Measurements from ENCODE around the gene AHSP.

The AHSP gene

DNA sequence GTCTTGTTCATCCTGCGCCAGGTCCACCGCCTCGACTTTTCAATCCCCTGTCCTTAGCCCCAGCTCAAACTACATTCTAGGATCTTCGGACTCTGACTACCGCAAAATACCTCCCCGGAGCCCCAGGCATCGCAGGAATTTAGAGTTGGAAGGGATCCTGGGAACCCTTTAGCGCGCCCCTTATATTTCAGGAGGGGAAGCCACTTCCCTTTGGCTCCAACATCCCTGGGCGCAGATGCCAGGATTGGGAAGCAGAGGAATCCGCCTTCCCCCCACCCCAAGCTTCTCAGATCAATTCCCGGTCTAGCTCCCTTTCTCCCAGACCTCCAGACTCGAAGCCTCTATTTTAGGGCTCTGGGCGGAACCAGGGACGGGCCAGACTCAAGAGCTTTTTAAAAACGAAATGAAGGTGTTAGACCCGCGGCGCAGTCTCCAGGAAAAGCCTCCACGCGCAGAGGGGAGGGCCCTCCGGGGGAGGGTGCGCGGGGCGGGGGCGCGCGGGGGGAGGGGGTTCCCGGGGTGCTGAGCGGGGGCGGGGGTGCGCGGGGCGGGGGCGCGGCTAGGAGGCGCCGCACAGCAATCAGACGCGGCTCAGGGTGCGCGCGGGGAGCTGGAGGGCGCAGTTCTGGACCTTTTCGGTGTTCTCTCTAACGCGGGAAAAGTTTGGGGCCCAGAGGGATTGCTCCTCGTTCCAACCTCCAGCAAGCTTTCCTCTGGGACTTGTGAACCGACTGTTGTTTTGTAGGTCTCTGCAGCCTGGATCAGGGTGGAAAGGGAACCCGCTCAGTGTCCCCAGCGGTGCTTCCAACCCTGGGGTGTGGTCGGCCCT, 1.6 kb downstream of the AHSP start:
- Histone ChIP-seq H3K27me3 (ENCODE audit: low read depth, low read length) (no peaks in the 10 kb centered on the region), H3K4me1 (ENCODE audit: low read length) (no peaks in the 10 kb centered on the region), H2AFZ (ENCODE audit: low read depth, low read length) (no peak overlapping the region), H4K20me1 (ENCODE audit: insufficient read depth, low read length) (no peaks in the 10 kb centered on the region), H3K9me3 (ENCODE audit: insufficient read depth, low read length) (no peaks in the 10 kb centered on the region), H3K36me3 (replicated peaks; ENCODE audit: low read depth, low read length) (no peaks in the 10 kb centered on the region), H3K79me2 (ENCODE audit: low read length) (no peaks in the 10 kb centered on the region), H3K9ac (ENCODE audit: low read length) (no peak overlapping the region), H3K4me3 (ENCODE audit: low read length) (no peak overlapping the region), H3K4me2 (ENCODE audit: low read length) (no peak overlapping the region), H3K27ac (ENCODE audit: low read length) (no peak overlapping the region)
- TF ChIP-seq, protein P1, sequence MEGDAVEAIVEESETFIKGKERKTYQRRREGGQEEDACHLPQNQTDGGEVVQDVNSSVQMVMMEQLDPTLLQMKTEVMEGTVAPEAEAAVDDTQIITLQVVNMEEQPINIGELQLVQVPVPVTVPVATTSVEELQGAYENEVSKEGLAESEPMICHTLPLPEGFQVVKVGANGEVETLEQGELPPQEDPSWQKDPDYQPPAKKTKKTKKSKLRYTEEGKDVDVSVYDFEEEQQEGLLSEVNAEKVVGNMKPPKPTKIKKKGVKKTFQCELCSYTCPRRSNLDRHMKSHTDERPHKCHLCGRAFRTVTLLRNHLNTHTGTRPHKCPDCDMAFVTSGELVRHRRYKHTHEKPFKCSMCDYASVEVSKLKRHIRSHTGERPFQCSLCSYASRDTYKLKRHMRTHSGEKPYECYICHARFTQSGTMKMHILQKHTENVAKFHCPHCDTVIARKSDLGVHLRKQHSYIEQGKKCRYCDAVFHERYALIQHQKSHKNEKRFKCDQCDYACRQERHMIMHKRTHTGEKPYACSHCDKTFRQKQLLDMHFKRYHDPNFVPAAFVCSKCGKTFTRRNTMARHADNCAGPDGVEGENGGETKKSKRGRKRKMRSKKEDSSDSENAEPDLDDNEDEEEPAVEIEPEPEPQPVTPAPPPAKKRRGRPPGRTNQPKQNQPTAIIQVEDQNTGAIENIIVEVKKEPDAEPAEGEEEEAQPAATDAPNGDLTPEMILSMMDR (IDR thresholded peaks at IDR 0.05; ENCODE audit: low read depth, low read length): no peak
- TF ChIP-seq EZH2phosphoT487 (IDR thresholded peaks at IDR 0.05; ENCODE audit: low read depth): no peak

DNA sequence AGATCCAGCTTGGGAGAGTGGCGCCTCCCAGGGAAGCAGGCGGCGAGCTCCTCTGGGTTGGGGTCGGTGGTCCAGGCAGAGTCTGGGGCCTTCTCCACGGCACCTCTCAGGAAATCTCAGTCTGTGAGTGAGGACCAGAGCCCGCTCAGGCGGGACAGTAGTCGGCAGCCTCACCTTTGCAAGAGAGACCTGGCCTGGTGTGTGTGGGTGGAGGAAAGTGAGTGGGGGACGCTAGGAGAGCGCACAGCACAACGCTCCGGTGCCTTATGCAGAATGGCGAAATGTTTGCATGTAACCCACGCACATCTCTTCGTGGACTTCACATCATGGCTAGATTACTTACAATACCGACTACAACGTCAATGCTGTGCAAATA, 2.2 kb downstream of the AHSP start:
- Histone ChIP-seq H3K4me1 (ENCODE audit: low read length) (no peaks in the 10 kb centered on the region), H3K36me3 (replicated peaks; ENCODE audit: low read depth, low read length) (no peaks in the 10 kb centered on the region), H4K20me1 (ENCODE audit: insufficient read depth, low read length) (no peaks in the 10 kb centered on the region), H3K4me2 (ENCODE audit: low read length) (no peak overlapping the region), H3K27ac (ENCODE audit: low read length) (no peak overlapping the region), H3K4me3 (ENCODE audit: low read length) (no peak overlapping the region), H3K9ac (ENCODE audit: low read length) (no peak overlapping the region), H3K79me2 (ENCODE audit: low read length) (no peaks in the 10 kb centered on the region), H3K27me3 (ENCODE audit: low read depth, low read length) (no peaks in the 10 kb centered on the region), H2AFZ (ENCODE audit: low read depth, low read length) (no peak overlapping the region), H3K9me3 (ENCODE audit: insufficient read depth, low read length) (no peaks in the 10 kb centered on the region)
- TF ChIP-seq, protein P1 (IDR thresholded peaks at IDR 0.05; ENCODE audit: low read depth, low read length): no peak
- TF ChIP-seq EZH2phosphoT487 (IDR thresholded peaks at IDR 0.05; ENCODE audit: low read depth): no peak

DNA sequence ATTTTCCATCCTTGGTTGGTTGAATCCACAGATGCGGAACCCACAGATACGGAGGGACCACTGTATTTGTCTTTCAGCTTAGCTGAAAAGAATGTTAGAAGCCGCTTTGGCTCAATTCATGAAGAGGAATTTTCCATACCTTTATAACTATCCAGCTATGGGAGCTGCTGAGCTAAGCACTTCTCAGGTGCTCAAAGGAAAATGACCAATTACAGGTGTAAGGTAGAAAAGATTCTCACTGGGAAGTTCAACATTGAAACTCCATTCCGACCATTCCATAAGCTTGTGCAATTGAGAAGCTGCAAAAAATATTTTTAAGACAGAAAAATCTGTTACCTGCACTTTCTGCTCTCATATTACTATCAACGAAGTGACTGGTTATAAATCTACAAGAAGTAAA, 2.7 kb downstream of the AHSP start:
- Histone ChIP-seq H3K9me3 (ENCODE audit: insufficient read depth, low read length) (no peaks in the 10 kb centered on the region), H4K20me1 (ENCODE audit: insufficient read depth, low read length) (no peaks in the 10 kb centered on the region), H3K27ac (ENCODE audit: low read length) (no peak overlapping the region), H3K4me3 (ENCODE audit: low read length) (no peak overlapping the region), H3K4me2 (ENCODE audit: low read length) (no peak overlapping the region), H2AFZ (ENCODE audit: low read depth, low read length) (no peak overlapping the region), H3K9ac (ENCODE audit: low read length) (no peak overlapping the region), H3K36me3 (replicated peaks; ENCODE audit: low read depth, low read length) (no peaks in the 10 kb centered on the region), H3K27me3 (ENCODE audit: low read depth, low read length) (no peaks in the 10 kb centered on the region), H3K79me2 (ENCODE audit: low read length) (no peaks in the 10 kb centered on the region), H3K4me1 (ENCODE audit: low read length) (no peaks in the 10 kb centered on the region)
- TF ChIP-seq, protein P1 (IDR thresholded peaks at IDR 0.05; ENCODE audit: low read depth, low read length): no peak
- TF ChIP-seq EZH2phosphoT487 (IDR thresholded peaks at IDR 0.05; ENCODE audit: low read depth): no peak

DNA sequence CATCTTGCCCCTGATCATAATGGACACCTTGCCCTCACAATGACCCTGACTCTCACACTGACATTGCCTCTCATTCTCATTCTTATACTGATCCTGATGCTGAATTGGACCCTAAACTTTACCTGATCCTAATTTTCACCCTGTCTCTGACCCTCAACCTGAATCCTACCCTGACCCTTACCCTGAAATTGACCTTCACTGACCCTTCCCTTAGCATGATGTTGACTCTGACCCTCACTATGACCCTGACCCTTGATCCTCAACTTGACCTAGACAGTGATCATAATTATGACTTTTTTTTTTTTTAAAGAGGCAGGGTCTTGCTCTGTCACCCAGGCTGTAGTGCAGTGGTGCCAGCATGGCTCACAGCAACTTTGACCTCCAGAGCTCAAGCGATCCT, 3.4 kb downstream of the AHSP start:
- H3K4me1 ChIP-seq (ENCODE audit: low read length): no peaks in the 10 kb centered on the region
- H3K4me2 ChIP-seq (ENCODE audit: low read length): no peak overlapping the region
- H3K79me2 ChIP-seq (ENCODE audit: low read length): no peaks in the 10 kb centered on the region
- TF ChIP-seq EZH2phosphoT487 (IDR thresholded peaks at IDR 0.05; ENCODE audit: low read depth): no peak
- TF ChIP-seq, protein P1 (IDR thresholded peaks at IDR 0.05; ENCODE audit: low read depth, low read length): no peak
- H3K27ac ChIP-seq (ENCODE audit: low read length): no peak overlapping the region
- H3K9me3 ChIP-seq (ENCODE audit: insufficient read depth, low read length): no peaks in the 10 kb centered on the region
- H3K9ac ChIP-seq (ENCODE audit: low read length): no peak overlapping the region
- H3K27me3 ChIP-seq (ENCODE audit: low read depth, low read length): no peaks in the 10 kb centered on the region
- no peak overlapping the region for H2AFZ ChIP-seq (ENCODE audit: low read depth, low read length)
- no peaks in the 10 kb centered on the region for H4K20me1 ChIP-seq (ENCODE audit: insufficient read depth, low read length)
- H3K4me3 ChIP-seq (ENCODE audit: low read length): no peak overlapping the region
- H3K36me3 ChIP-seq (replicated peaks; ENCODE audit: low read depth, low read length): no peaks in the 10 kb centered on the region
